Smooth muscle cell (in vitro differentiated cells): ENCODE results near the gene NUDT15. TPM values are rescaled to one million over a fixed set of nuclear protein-coding genes. Genes with fewer than 3 reads are reported as not detected.

Source experiments
- DNase-seq: peaks from one replicate; lab custom pipeline; 2025; ENCODE audit not compliant: unreplicated experiment; lab: John Stamatoyannopoulos, UW
- H2AFZ ChIP-seq: fragments of 200-600 bp; sonication (generic); 2 replicates; pipeline ENCODE4 v1.6.0; 2016; ENCODE audit warnings: antibody characterized with exemption, low read depth, mild to moderate bottlenecking
- H3F3A ChIP-seq: fragments of 200-600 bp; sonication (generic); 2 replicates; pipeline ENCODE4 v1.6.0; 2017; ENCODE audit warnings: antibody characterized with exemption, low read depth
- H3K27ac ChIP-seq: fragments of 200-600 bp; sonication (generic); 2 replicates; pipeline ENCODE4 v1.5.1; 2016; ENCODE audit warnings: low read depth, mild to moderate bottlenecking
- H3K27me3 ChIP-seq: fragments of 200-600 bp; sonication (generic); 2 replicates; pipeline ENCODE4 v1.6.1; 2016; ENCODE audit warnings: low read depth, mild to moderate bottlenecking
- H3K36me3 ChIP-seq: fragments of 200-600 bp; sonication (generic); 2 replicates; pipeline ENCODE4 v1.5.1; 2016; ENCODE audit warnings: low read depth
- H3K4me1 ChIP-seq: fragments of 200-600 bp; sonication (generic); 2 replicates; pipeline ENCODE4 v1.5.1; 2016; ENCODE audit warnings: low read depth
- H3K4me2 ChIP-seq: fragments of 200-600 bp; sonication (generic); 2 replicates; pipeline ENCODE4 v1.6.0; 2016; ENCODE audit warnings: mild to moderate bottlenecking
- H3K4me3 ChIP-seq: fragments of 200-600 bp; sonication (generic); 2 replicates; pipeline ENCODE4 v1.5.1; 2016; ENCODE audit warnings: mild to moderate bottlenecking
- H3K79me2 ChIP-seq: fragments of 200-600 bp; sonication (generic); 2 replicates; pipeline ENCODE4 v1.6.0; 2016; ENCODE audit warnings: low read depth, mild to moderate bottlenecking
- H3K9ac ChIP-seq: fragments of 200-600 bp; sonication (generic); 2 replicates; pipeline ENCODE4 v1.6.0; 2016; ENCODE audit warnings: low read depth
- H3K9me3 ChIP-seq: fragments of 200-600 bp; sonication (generic); replicated peaks from 2 replicates; pipeline ENCODE4 v1.5.1; 2016; ENCODE audit warnings: low read depth
- H4K20me1 ChIP-seq: fragments of 200-600 bp; sonication (generic); 2 replicates; pipeline ENCODE4 v1.6.0; 2016; ENCODE audit warnings: low read depth
- WGBS: methylation state at CpG from one replicate; pipeline ENCODE4 v1.1.7; 2016; ENCODE audit warnings: low lambda C conversion rate; 5-methylcytosine and 5-hydroxymethylcytosine counted together
- polyA plus RNA-seq: library from polyadenylated mRNA; unstranded; fragments of >200 nt; fragmentation: Nextera tagmentation; extraction: Ambion mirVana; gene quantifications from 2 replicates; pipeline ENCODE4 v1.2.1, GENCODE V29; 2016
- total RNA-seq: library from RNA; depleted of rRNA; stranded (reverse); fragments of >200 nt; gene quantifications from 2 replicates; pipeline ENCODE4 v1.2.3, GENCODE V29; 2014
- TF ChIP-seq, protein P1 (sequence below): fragments of 200-600 bp; sonication (generic); IDR thresholded peaks from 2 replicates; pipeline ENCODE4 v1.5.1; 2017; ENCODE audit warnings: borderline replicate concordance, mild to moderate bottlenecking, antibody characterized with exemption; ENCODE audit not compliant: insufficient read depth, poor library complexity, severe bottlenecking

NUDT15 gene
- total and polyA plus RNA-seq, 2 experiments from 2014 or later, result 6.9 to 17.4 TPM

DNA sequence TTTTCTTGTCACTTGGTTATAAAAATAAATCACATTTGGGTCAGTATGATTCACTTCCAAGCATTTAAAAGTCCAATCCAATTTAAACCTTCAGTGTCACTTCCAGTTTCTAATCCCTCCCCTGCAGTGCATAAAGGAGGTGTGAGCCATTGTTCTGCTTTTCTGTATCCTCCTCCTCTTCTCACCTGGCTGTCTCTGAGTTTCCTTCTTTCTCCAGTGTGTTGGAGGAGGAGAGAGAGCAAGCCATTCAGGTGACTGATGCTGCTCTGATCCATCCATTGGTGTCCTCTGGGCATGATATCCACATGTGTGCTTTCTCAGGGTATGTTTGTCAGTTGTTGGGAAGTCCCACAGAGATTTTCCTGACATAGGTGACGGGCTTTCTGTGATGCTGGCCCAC lies 1.2 kb downstream of the NUDT15 start:
- 100% methylated on average over 1 of the region's 1 CpG for WGBS
- Histone ChIP-seq H3K4me2 (peak overlapping the region; percentile 89), H3K36me3 (peaks cover 8% of the 10 kb centered on the region), H3K79me2 (no peaks in the 10 kb centered on the region), H3K27ac (peak overlapping the region; percentile 96), H3K9me3 (no peaks in the 10 kb centered on the region), H4K20me1 (no peaks in the 10 kb centered on the region), H3K9ac (no peak overlapping the region), H3K27me3 (no peaks in the 10 kb centered on the region), H3K4me3 (peak overlapping the region; percentile 80), H3K4me1 (peaks cover 13% of the 10 kb centered on the region), H2AFZ (no peak overlapping the region), H3F3A (peaks cover 4% of the 10 kb centered on the region)
- no peak for DNase-seq
- TF ChIP-seq, protein P1, sequence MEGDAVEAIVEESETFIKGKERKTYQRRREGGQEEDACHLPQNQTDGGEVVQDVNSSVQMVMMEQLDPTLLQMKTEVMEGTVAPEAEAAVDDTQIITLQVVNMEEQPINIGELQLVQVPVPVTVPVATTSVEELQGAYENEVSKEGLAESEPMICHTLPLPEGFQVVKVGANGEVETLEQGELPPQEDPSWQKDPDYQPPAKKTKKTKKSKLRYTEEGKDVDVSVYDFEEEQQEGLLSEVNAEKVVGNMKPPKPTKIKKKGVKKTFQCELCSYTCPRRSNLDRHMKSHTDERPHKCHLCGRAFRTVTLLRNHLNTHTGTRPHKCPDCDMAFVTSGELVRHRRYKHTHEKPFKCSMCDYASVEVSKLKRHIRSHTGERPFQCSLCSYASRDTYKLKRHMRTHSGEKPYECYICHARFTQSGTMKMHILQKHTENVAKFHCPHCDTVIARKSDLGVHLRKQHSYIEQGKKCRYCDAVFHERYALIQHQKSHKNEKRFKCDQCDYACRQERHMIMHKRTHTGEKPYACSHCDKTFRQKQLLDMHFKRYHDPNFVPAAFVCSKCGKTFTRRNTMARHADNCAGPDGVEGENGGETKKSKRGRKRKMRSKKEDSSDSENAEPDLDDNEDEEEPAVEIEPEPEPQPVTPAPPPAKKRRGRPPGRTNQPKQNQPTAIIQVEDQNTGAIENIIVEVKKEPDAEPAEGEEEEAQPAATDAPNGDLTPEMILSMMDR, result no peak

DNA sequence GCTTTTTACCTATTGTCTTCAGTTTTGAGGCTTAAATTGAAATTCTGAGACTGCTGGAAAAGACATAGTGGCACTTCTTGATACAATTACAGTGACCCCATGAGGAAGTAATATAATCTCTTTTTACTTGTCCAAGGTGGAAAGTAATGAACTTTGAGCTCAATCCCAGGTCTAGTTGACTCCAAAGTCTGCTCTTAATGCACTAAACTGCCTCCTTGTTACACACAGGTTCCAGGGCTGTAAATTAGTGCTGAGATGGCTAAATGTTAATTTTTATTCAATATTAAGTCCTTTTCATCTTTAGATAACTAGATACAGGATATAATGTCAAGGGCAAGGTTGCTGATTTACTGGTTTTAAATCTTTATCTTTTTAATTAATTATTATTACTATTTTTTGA lies 2.5 kb downstream of the NUDT15 start:
- H2AFZ ChIP-seq, result no peak overlapping the region
- peaks cover 13% of the 10 kb centered on the region for H3K4me1 ChIP-seq
- no peaks in the 10 kb centered on the region for H3K9me3 ChIP-seq
- no peaks in the 10 kb centered on the region for H3K79me2 ChIP-seq
- no peak overlapping the region for H3K4me3 ChIP-seq
- DNase-seq, result no peak
- H4K20me1 ChIP-seq, result no peaks in the 10 kb centered on the region
- no peaks in the 10 kb centered on the region for H3K27me3 ChIP-seq
- no peak overlapping the region for H3K4me2 ChIP-seq
- TF ChIP-seq, protein P1, result no peak
- H3F3A ChIP-seq, result peaks cover 4% of the 10 kb centered on the region
- peaks cover 8% of the 10 kb centered on the region for H3K36me3 ChIP-seq
- H3K27ac ChIP-seq, result no peak overlapping the region
- H3K9ac ChIP-seq, result no peak overlapping the region

DNA sequence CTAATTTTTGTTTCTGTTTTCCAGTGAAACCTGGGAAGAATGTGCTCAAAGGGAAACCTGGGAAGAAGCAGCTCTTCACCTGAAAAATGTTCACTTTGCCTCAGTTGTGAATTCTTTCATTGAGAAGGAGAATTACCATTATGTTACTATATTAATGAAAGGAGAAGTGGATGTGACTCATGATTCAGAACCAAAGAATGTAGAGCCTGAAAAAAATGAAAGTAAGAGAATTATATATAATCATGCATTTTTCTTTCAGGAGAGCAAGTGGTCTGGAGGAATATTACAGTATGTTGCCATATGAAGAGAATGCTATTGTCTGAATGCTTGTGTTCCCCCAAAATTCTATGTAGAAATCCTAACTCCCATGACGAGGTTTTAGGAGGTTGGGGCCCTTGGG lies 3.4 kb downstream of the NUDT15 start:
- no peak overlapping the region for H2AFZ ChIP-seq
- H3K27ac ChIP-seq, result no peak overlapping the region
- TF ChIP-seq, protein P1, result no peak
- H4K20me1 ChIP-seq, result no peaks in the 10 kb centered on the region
- no peak overlapping the region for H3K4me3 ChIP-seq
- peaks cover 8% of the 10 kb centered on the region for H3K36me3 ChIP-seq
- H3K79me2 ChIP-seq, result no peaks in the 10 kb centered on the region
- no peak overlapping the region for H3K9ac ChIP-seq
- 91% methylated on average over 1 of the region's 1 CpG for WGBS
- no peaks in the 10 kb centered on the region for H3K27me3 ChIP-seq
- H3K4me1 ChIP-seq, result peaks cover 13% of the 10 kb centered on the region
- no peak overlapping the region for H3K4me2 ChIP-seq
- no peak for DNase-seq
- H3K9me3 ChIP-seq, result no peaks in the 10 kb centered on the region
- H3F3A ChIP-seq, result peaks cover 4% of the 10 kb centered on the region

DNA sequence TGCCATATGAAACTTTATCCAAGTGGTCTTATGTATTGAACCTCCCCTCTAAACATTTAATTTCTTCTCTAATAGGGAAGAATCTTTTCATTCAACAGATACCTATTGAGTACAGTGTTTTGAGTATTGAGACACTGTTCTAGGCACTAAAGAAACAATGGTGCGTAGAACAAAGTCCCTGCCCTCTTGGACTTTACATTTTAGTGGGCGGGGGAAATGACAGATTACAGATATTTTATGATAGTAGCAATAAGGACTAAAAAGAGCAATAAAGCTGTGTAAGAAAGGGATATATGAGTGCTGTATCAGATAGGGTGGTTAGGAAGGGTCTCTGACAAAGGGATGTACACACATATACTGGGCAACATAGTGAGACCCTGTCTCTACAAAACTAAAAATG lies 5.4 kb downstream of the NUDT15 start:
- no peak for DNase-seq
- no peaks in the 10 kb centered on the region for H4K20me1 ChIP-seq
- no peak overlapping the region for H2AFZ ChIP-seq
- H3K4me3 ChIP-seq, result no peak overlapping the region
- no peak overlapping the region for H3K27ac ChIP-seq
- H3K27me3 ChIP-seq, result no peaks in the 10 kb centered on the region
- H3K36me3 ChIP-seq, result peaks cover 8% of the 10 kb centered on the region
- WGBS, result 100% methylated on average over 2 of the region's 2 CpGs
- no peaks in the 10 kb centered on the region for H3F3A ChIP-seq
- H3K9me3 ChIP-seq, result no peaks in the 10 kb centered on the region
- no peak overlapping the region for H3K4me2 ChIP-seq
- TF ChIP-seq, protein P1, result no peak
- no peak overlapping the region for H3K9ac ChIP-seq
- no peaks in the 10 kb centered on the region for H3K79me2 ChIP-seq
- peaks cover 5% of the 10 kb centered on the region for H3K4me1 ChIP-seq
